ENCODE data around the gene N4BP2.
A peak's percentile ranks its signal among the peaks of the same experiment; 100 is the strongest.

The N4BP2 gene

GRCh38 chr4:40055511-40055862, 1.2 kb upstream of the N4BP2 start:
- H3K27ac ChIP-seq (ENCODE audit: low read length): peak overlapping the region; percentile 100
- no peaks in the 10 kb centered on the region for H3K9me3 ChIP-seq (ENCODE audit: insufficient read depth, low read depth, low read length)
- H3K27me3 ChIP-seq (ENCODE audit: insufficient read depth, low read length): no peaks in the 10 kb centered on the region
- peaks cover 6% of the 10 kb centered on the region; the same call in 1 of the 2 replicates for H3K36me3 ChIP-seq (ENCODE audit: insufficient read depth, low read depth, low read length)
- peak overlapping the region; percentile 99 for H3K9ac ChIP-seq (ENCODE audit: low read depth, low read length)
- peaks cover 21% of the 10 kb centered on the region; the same call in 1 of the 2 replicates for H3K4me1 ChIP-seq (ENCODE audit: insufficient read depth, low read length)
- peak overlapping the region; percentile 92 for H3K4me3 ChIP-seq (ENCODE audit: low read length)

- H3K27ac ChIP-seq (ENCODE audit: low read length): peak overlapping the region; percentile 100
- no peaks in the 10 kb centered on the region for H3K27me3 ChIP-seq (ENCODE audit: insufficient read depth, low read length)
- H3K4me1 ChIP-seq (ENCODE audit: insufficient read depth, low read length): peaks cover 21% of the 10 kb centered on the region; the same call in 1 of the 2 replicates
- peak overlapping the region; percentile 99 for H3K9ac ChIP-seq (ENCODE audit: low read depth, low read length)
- peak overlapping the region; percentile 92 for H3K4me3 ChIP-seq (ENCODE audit: low read length)
- H3K36me3 ChIP-seq (ENCODE audit: insufficient read depth, low read depth, low read length): peaks cover 8% of the 10 kb centered on the region; the same call in 1 of the 2 replicates
- no peaks in the 10 kb centered on the region for H3K9me3 ChIP-seq (ENCODE audit: insufficient read depth, low read depth, low read length)
These were observed 561 bp upstream of the N4BP2 start for GRCh38 chr4:40055863-40056715.

GRCh38 chr4:40057586-40058091, 989 bp downstream of the N4BP2 start:
- Histone ChIP-seq H3K9ac (ENCODE audit: low read depth, low read length) (peak overlapping the region; percentile 99), H3K4me3 (ENCODE audit: low read length) (peak overlapping the region; percentile 92), H3K36me3 (ENCODE audit: insufficient read depth, low read depth, low read length) (peaks cover 10% of the 10 kb centered on the region), H3K27ac (ENCODE audit: low read length) (peak overlapping the region; percentile 58), H3K27me3 (ENCODE audit: insufficient read depth, low read length) (no peaks in the 10 kb centered on the region), H3K9me3 (ENCODE audit: insufficient read depth, low read depth, low read length) (no peaks in the 10 kb centered on the region), H3K4me1 (ENCODE audit: insufficient read depth, low read length) (peaks cover 21% of the 10 kb centered on the region; the same call in 1 of the 2 replicates)

- no peaks in the 10 kb centered on the region for H3K27me3 ChIP-seq (ENCODE audit: insufficient read depth, low read length)
- peak overlapping the region; percentile 99 for H3K9ac ChIP-seq (ENCODE audit: low read depth, low read length)
- peak overlapping the region; percentile 92 for H3K4me3 ChIP-seq (ENCODE audit: low read length)
- H3K9me3 ChIP-seq (ENCODE audit: insufficient read depth, low read depth, low read length): no peaks in the 10 kb centered on the region
- H3K36me3 ChIP-seq (ENCODE audit: insufficient read depth, low read depth, low read length): peaks cover 15% of the 10 kb centered on the region
- H3K4me1 ChIP-seq (ENCODE audit: insufficient read depth, low read length): peaks cover 21% of the 10 kb centered on the region; the same call in 1 of the 2 replicates
- peak overlapping the region; percentile 58 for H3K27ac ChIP-seq (ENCODE audit: low read length)
These were observed 1.5 kb downstream of the N4BP2 start for GRCh38 chr4:40058121-40058520.

GRCh38 chr4:40058854-40059253, 2.2 kb downstream of the N4BP2 start:
- Histone ChIP-seq H3K27ac (ENCODE audit: low read length) (no peak overlapping the region), H3K9me3 (ENCODE audit: insufficient read depth, low read depth, low read length) (no peaks in the 10 kb centered on the region), H3K4me1 (ENCODE audit: insufficient read depth, low read length) (peaks cover 21% of the 10 kb centered on the region; the same call in 1 of the 2 replicates), H3K36me3 (ENCODE audit: insufficient read depth, low read depth, low read length) (peaks cover 19% of the 10 kb centered on the region), H3K4me3 (ENCODE audit: low read length) (peak overlapping the region; percentile 92), H3K9ac (ENCODE audit: low read depth, low read length) (peak overlapping the region; percentile 99; the same call in 1 of the 2 replicates), H3K27me3 (ENCODE audit: insufficient read depth, low read length) (no peaks in the 10 kb centered on the region)

- Histone ChIP-seq H3K4me3 (ENCODE audit: low read length) (peak overlapping the region; percentile 92; the same call in 1 of the 2 replicates), H3K9ac (ENCODE audit: low read depth, low read length) (peak overlapping the region; percentile 99; the same call in 1 of the 2 replicates), H3K27ac (ENCODE audit: low read length) (no peak overlapping the region), H3K4me1 (ENCODE audit: insufficient read depth, low read length) (peaks cover 21% of the 10 kb centered on the region; the same call in 1 of the 2 replicates), H3K27me3 (ENCODE audit: insufficient read depth, low read length) (no peaks in the 10 kb centered on the region), H3K9me3 (ENCODE audit: insufficient read depth, low read depth, low read length) (no peaks in the 10 kb centered on the region), H3K36me3 (ENCODE audit: insufficient read depth, low read depth, low read length) (peaks cover 23% of the 10 kb centered on the region)
These were observed 2.7 kb downstream of the N4BP2 start for GRCh38 chr4:40059362-40059761.

- Histone ChIP-seq H3K27ac (ENCODE audit: low read length) (no peak overlapping the region), H3K9ac (ENCODE audit: low read depth, low read length) (no peak overlapping the region), H3K27me3 (ENCODE audit: insufficient read depth, low read length) (no peaks in the 10 kb centered on the region), H3K4me3 (ENCODE audit: low read length) (no peak overlapping the region), H3K36me3 (ENCODE audit: insufficient read depth, low read depth, low read length) (peaks cover 28% of the 10 kb centered on the region), H3K4me1 (ENCODE audit: insufficient read depth, low read length) (no peaks in the 10 kb centered on the region), H3K9me3 (ENCODE audit: insufficient read depth, low read depth, low read length) (no peaks in the 10 kb centered on the region)
These were observed 8.4 kb downstream of the N4BP2 start for GRCh38 chr4:40065010-40065409.

- Histone ChIP-seq H3K36me3 (ENCODE audit: insufficient read depth, low read depth, low read length) (peaks cover 20% of the 10 kb centered on the region), H3K27ac (ENCODE audit: low read length) (no peak overlapping the region), H3K4me1 (ENCODE audit: insufficient read depth, low read length) (no peaks in the 10 kb centered on the region), H3K27me3 (ENCODE audit: insufficient read depth, low read length) (no peaks in the 10 kb centered on the region), H3K9ac (ENCODE audit: low read depth, low read length) (no peak overlapping the region), H3K9me3 (ENCODE audit: insufficient read depth, low read depth, low read length) (no peaks in the 10 kb centered on the region), H3K4me3 (ENCODE audit: low read length) (no peak overlapping the region)
These were observed 10.0 kb downstream of the N4BP2 start for GRCh38 chr4:40066651-40067050.

GRCh38 chr4:40070387-40070786, 13.7 kb downstream of the N4BP2 start:
- Histone ChIP-seq H3K9ac (ENCODE audit: low read depth, low read length) (no peak overlapping the region), H3K4me3 (ENCODE audit: low read length) (no peak overlapping the region), H3K9me3 (ENCODE audit: insufficient read depth, low read depth, low read length) (no peaks in the 10 kb centered on the region), H3K36me3 (ENCODE audit: insufficient read depth, low read depth, low read length) (peaks cover 13% of the 10 kb centered on the region), H3K4me1 (ENCODE audit: insufficient read depth, low read length) (no peaks in the 10 kb centered on the region), H3K27me3 (ENCODE audit: insufficient read depth, low read length) (no peaks in the 10 kb centered on the region), H3K27ac (ENCODE audit: low read length) (no peak overlapping the region)

- H3K27me3 ChIP-seq (ENCODE audit: insufficient read depth, low read length): no peaks in the 10 kb centered on the region
- H3K4me3 ChIP-seq (ENCODE audit: low read length): no peak overlapping the region
- H3K36me3 ChIP-seq (ENCODE audit: insufficient read depth, low read depth, low read length): peaks cover 5% of the 10 kb centered on the region
These were observed 29.8 kb downstream of the N4BP2 start for GRCh38 chr4:40086421-40086820.

GRCh38 chr4:40087799-40088366, 31.2 kb downstream of the N4BP2 start:
- Histone ChIP-seq H3K36me3 (ENCODE audit: insufficient read depth, low read depth, low read length) (peaks cover 5% of the 10 kb centered on the region), H3K27me3 (ENCODE audit: insufficient read depth, low read length) (no peaks in the 10 kb centered on the region), H3K27ac (ENCODE audit: low read length) (no peak overlapping the region), H3K9me3 (ENCODE audit: insufficient read depth, low read depth, low read length) (no peaks in the 10 kb centered on the region), H3K4me1 (ENCODE audit: insufficient read depth, low read length) (no peaks in the 10 kb centered on the region), H3K4me3 (ENCODE audit: low read length) (no peak overlapping the region), H3K9ac (ENCODE audit: low read depth, low read length) (no peak overlapping the region)

More at GRCh38 chr4:40086421-40086820, 29.8 kb downstream of the N4BP2 start:
- no peak overlapping the region for H3K27ac ChIP-seq (ENCODE audit: low read length)
- H3K9me3 ChIP-seq (ENCODE audit: insufficient read depth, low read depth, low read length): no peaks in the 10 kb centered on the region
- no peak overlapping the region for H3K9ac ChIP-seq (ENCODE audit: low read depth, low read length)
- H3K4me1 ChIP-seq (ENCODE audit: insufficient read depth, low read length): no peaks in the 10 kb centered on the region

Measured in iPS-20b (cell line).